ENCODE measurements around the gene KCND2.
A peak's percentile ranks its signal among the peaks of the same experiment; 100 is the strongest.
"Not testable (repeated sequence)": the region's sequence is repeated elsewhere in the genome, so short reads cannot be mapped to it uniquely, and the experiment has no call there.

The KCND2 gene

GRCh38 chr7:120743128-120743527, 470.2 kb downstream of the KCND2 start:
- DNase-seq (ENCODE audit: low read depth): no peak

- no peak for DNase-seq (ENCODE audit: low read depth)
Measured at GRCh38 chr7:120760050-120760449, 487.1 kb downstream of the KCND2 start.

- DNase-seq (ENCODE audit: low read depth): no peak
Measured at GRCh38 chr7:120760851-120761250, 487.9 kb downstream of the KCND2 start.

- DNase-seq (ENCODE audit: low read depth): no peak
Measured at GRCh38 chr7:120770206-120770605, 497.2 kb downstream of the KCND2 start.

- DNase-seq (ENCODE audit: low read depth): no peak
Measured at GRCh38 chr7:120774481-120774880, 501.5 kb downstream of the KCND2 start.

GRCh38 chr7:120775755-120776154, 502.8 kb downstream of the KCND2 start:
- no peak for DNase-seq (ENCODE audit: low read depth)

GRCh38 chr7:120779078-120779477, 506.1 kb downstream of the KCND2 start:
- not testable (repeated sequence) for DNase-seq (ENCODE audit: low read depth)

- not testable (repeated sequence) for DNase-seq (ENCODE audit: low read depth)
Measured at GRCh38 chr7:120780451-120780850, 507.5 kb downstream of the KCND2 start.

GRCh38 chr7:120780938-120781337, 508.0 kb downstream of the KCND2 start:
- DNase-seq (ENCODE audit: low read depth): no peak

GRCh38 chr7:120781924-120782323, 508.9 kb downstream of the KCND2 start:
- DNase-seq (ENCODE audit: low read depth): not testable (repeated sequence)

- no peak for DNase-seq (ENCODE audit: low read depth)
Measured at GRCh38 chr7:120783273-120783672, 510.3 kb downstream of the KCND2 start.

GRCh38 chr7:120783721-120784120, 510.7 kb downstream of the KCND2 start:
- DNase-seq (ENCODE audit: low read depth): no peak

GRCh38 chr7:120785095-120785494, 512.1 kb downstream of the KCND2 start:
- no peak for DNase-seq (ENCODE audit: low read depth)

GRCh38 chr7:120792091-120792860, 519.3 kb downstream of the KCND2 start:
- DNase-seq (ENCODE audit: low read depth): peak; percentile 40

- DNase-seq (ENCODE audit: low read depth): no peak
Measured at GRCh38 chr7:120792861-120793130, 519.8 kb downstream of the KCND2 start.

- no peak for DNase-seq (ENCODE audit: low read depth)
Measured at GRCh38 chr7:120793213-120793936, 520.4 kb downstream of the KCND2 start.

GRCh38 chr7:120794106-120794729, 521.2 kb downstream of the KCND2 start:
- no peak for DNase-seq (ENCODE audit: low read depth)

- DNase-seq (ENCODE audit: low read depth): no peak
Measured at GRCh38 chr7:120797026-120797645, 524.2 kb downstream of the KCND2 start.

- DNase-seq (ENCODE audit: low read depth): no peak
Measured at GRCh38 chr7:120799147-120799546, 526.2 kb downstream of the KCND2 start.
